ENCODE measurements around the gene ATP1B3. TPM values are rescaled to one million over a fixed set of nuclear protein-coding genes. Genes with fewer than 3 reads are reported as not detected.
"Not testable (repeated sequence)": the region's sequence is repeated elsewhere in the genome, so short reads cannot be mapped to it uniquely, and the experiment has no call there.

The ATP1B3 gene
- total RNA-seq, 2 donors from 2014 or later = 182 to 194 TPM

- Histone ChIP-seq H3K4me1 (ENCODE audit: control insufficient read depth, insufficient read depth, low read length) (peaks cover 3% of the 10 kb centered on the region), H3K4me3 (ENCODE audit: low read length) (no peak overlapping the region), H3K27me3 (ENCODE audit: control insufficient read depth, insufficient read depth, low read length, poor library complexity, severe bottlenecking) (no peaks in the 10 kb centered on the region), H3K9ac (ENCODE audit: extremely low read depth, low read length, poor library complexity, severe bottlenecking) (no peak overlapping the region), H3K36me3 (ENCODE audit: control insufficient read depth, insufficient read depth, low read length) (peaks cover 8% of the 10 kb centered on the region), H3K27ac (ENCODE audit: low read depth, low read length) (no peak overlapping the region), H3K9me3 (ENCODE audit: control insufficient read depth, low read length) (no peaks in the 10 kb centered on the region)
- 91 to 100% methylated on average over 1 to 6 of the region's 6 CpGs for WGBS, 2 experiments (ENCODE audit: insufficient coverage in 1 of 2, insufficient read length in 1 of 2)
- Mint-ChIP-seq H3K4me3 (no peak overlapping the region), H3K27ac (no peak overlapping the region), H3K4me1 (peaks cover 7% of the 10 kb centered on the region), H3K36me3 (ENCODE audit: low read depth) (peaks cover 26% of the 10 kb centered on the region), H3K9me3 (no peaks in the 10 kb centered on the region), H3K27me3 (ENCODE audit: insufficient read depth) (no peaks in the 10 kb centered on the region)
- DNase-seq = no peak
- TF ChIP-seq CTCF (conservative IDR thresholded peaks at IDR 0.05) = no peak
These were observed 93.3 kb downstream of the ATP1B3 start for GRCh38 chr3:141969711-141970110.

- H3K4me1 Mint-ChIP-seq = peaks cover 7% of the 10 kb centered on the region
- H3K27me3 Mint-ChIP-seq (ENCODE audit: insufficient read depth) = no peaks in the 10 kb centered on the region
- no peak overlapping the region for H3K4me3 Mint-ChIP-seq
- H3K27ac ChIP-seq (ENCODE audit: low read depth, low read length) = no peak overlapping the region
- H3K9ac ChIP-seq (ENCODE audit: extremely low read depth, low read length, poor library complexity, severe bottlenecking) = no peak overlapping the region
- H3K36me3 ChIP-seq (ENCODE audit: control insufficient read depth, insufficient read depth, low read length) = peaks cover 8% of the 10 kb centered on the region
- WGBS, 2 experiments (ENCODE audit: insufficient coverage in 1 of 2, insufficient read length in 1 of 2) = 80 to 100% methylated on average over 1 of the region's 1 CpG
- H3K9me3 Mint-ChIP-seq = no peaks in the 10 kb centered on the region
- no peak overlapping the region for H3K27ac Mint-ChIP-seq
- DNase-seq = no peak
- no peaks in the 10 kb centered on the region for H3K27me3 ChIP-seq (ENCODE audit: control insufficient read depth, insufficient read depth, low read length, poor library complexity, severe bottlenecking)
- H3K4me1 ChIP-seq (ENCODE audit: control insufficient read depth, insufficient read depth, low read length) = peaks cover 3% of the 10 kb centered on the region
- H3K36me3 Mint-ChIP-seq (ENCODE audit: low read depth) = peaks cover 32% of the 10 kb centered on the region
- H3K4me3 ChIP-seq (ENCODE audit: low read length) = no peak overlapping the region
- H3K9me3 ChIP-seq (ENCODE audit: control insufficient read depth, low read length) = no peaks in the 10 kb centered on the region
- no peak for TF ChIP-seq CTCF (conservative IDR thresholded peaks at IDR 0.05)
These were observed 95.1 kb downstream of the ATP1B3 start for GRCh38 chr3:141971571-141971970.

- H3K4me1 Mint-ChIP-seq = peaks cover 7% of the 10 kb centered on the region
- Histone ChIP-seq H3K9ac (ENCODE audit: extremely low read depth, low read length, poor library complexity, severe bottlenecking) (no peak overlapping the region), H3K4me1 (ENCODE audit: control insufficient read depth, insufficient read depth, low read length) (peaks cover 3% of the 10 kb centered on the region), H3K27me3 (ENCODE audit: control insufficient read depth, insufficient read depth, low read length, poor library complexity, severe bottlenecking) (no peaks in the 10 kb centered on the region), H3K27ac (ENCODE audit: low read depth, low read length) (no peak overlapping the region), H3K36me3 (ENCODE audit: control insufficient read depth, insufficient read depth, low read length) (peaks cover 5% of the 10 kb centered on the region), H3K4me3 (ENCODE audit: low read length) (no peak overlapping the region), H3K9me3 (ENCODE audit: control insufficient read depth, low read length) (no peaks in the 10 kb centered on the region)
- DNase-seq = peak; percentile 72
- 89% methylated on average over 2 of the region's 2 CpGs; no CpG with 5 or more reads in 1 of the 2 experiments for WGBS, 2 experiments (ENCODE audit: insufficient coverage in 1 of 2, insufficient read length in 1 of 2)
- no peak overlapping the region for H3K4me3 Mint-ChIP-seq
- no peak for TF ChIP-seq CTCF (conservative IDR thresholded peaks at IDR 0.05)
- H3K36me3 Mint-ChIP-seq (ENCODE audit: low read depth) = peaks cover 29% of the 10 kb centered on the region
- H3K27me3 Mint-ChIP-seq (ENCODE audit: insufficient read depth) = no peaks in the 10 kb centered on the region
- no peak overlapping the region for H3K27ac Mint-ChIP-seq
- H3K9me3 Mint-ChIP-seq = no peaks in the 10 kb centered on the region
These were observed 96.0 kb downstream of the ATP1B3 start for GRCh38 chr3:141972399-141972798.

GRCh38 chr3:141974777-141975176 lies 98.3 kb downstream of the ATP1B3 start:
- not testable (repeated sequence) for H3K9me3 Mint-ChIP-seq; DNase-seq; H3K36me3 ChIP-seq (ENCODE audit: control insufficient read depth, insufficient read depth, low read length); H3K4me1 Mint-ChIP-seq; H3K27me3 ChIP-seq (ENCODE audit: control insufficient read depth, insufficient read depth, low read length, poor library complexity, severe bottlenecking); H3K27ac ChIP-seq (ENCODE audit: low read depth, low read length); H3K4me1 ChIP-seq (ENCODE audit: control insufficient read depth, insufficient read depth, low read length); H3K27me3 Mint-ChIP-seq (ENCODE audit: insufficient read depth); H3K9ac ChIP-seq (ENCODE audit: extremely low read depth, low read length, poor library complexity, severe bottlenecking); H3K9me3 ChIP-seq (ENCODE audit: control insufficient read depth, low read length); H3K4me3 Mint-ChIP-seq; H3K4me3 ChIP-seq (ENCODE audit: low read length); H3K27ac Mint-ChIP-seq
- 91 to 94% methylated on average over 7 to 8 of the region's 8 CpGs for WGBS, 2 experiments (ENCODE audit: insufficient coverage in 1 of 2, insufficient read length in 1 of 2)
- H3K36me3 Mint-ChIP-seq (ENCODE audit: low read depth) = peaks cover 24% of the 10 kb centered on the region

Measured in endodermal cell (in vitro differentiated cells).